ENCODE measurements around the gene LEAP2.
A peak's percentile ranks its signal among the peaks of the same experiment; 100 is the strongest.

The LEAP2 gene

GRCh38 chr5:132829742-132830435, 43.6 kb upstream of the LEAP2 start (continued):
- TF ChIP-seq ZNF280D (tag by site-specific recombination; IDR thresholded peaks at IDR 0.05) (no peak), ZNF521 (tag by site-specific recombination; IDR thresholded peaks at IDR 0.05) (no peak), ZIC2 (tag by site-specific recombination; IDR thresholded peaks at IDR 0.05) (peak; percentile 75), ZNF473 (tag by site-specific recombination; IDR thresholded peaks at IDR 0.05) (no peak), REPIN1 (tag by site-specific recombination; IDR thresholded peaks at IDR 0.05; ENCODE audit: low read depth) (no peak), ZNF133 (tag by site-specific recombination; IDR thresholded peaks at IDR 0.05) (no peak), BCL11A (tag by site-specific recombination; IDR thresholded peaks at IDR 0.05; ENCODE audit: low read depth) (no peak), ZFHX2 (tag by site-specific recombination; conservative IDR thresholded peaks at IDR 0.05) (no peak), ZNF785 (tag by site-specific recombination; IDR thresholded peaks at IDR 0.05) (no peak), SP7 (tag by site-specific recombination; IDR thresholded peaks at IDR 0.05) (peak; percentile 33; the same call in 1 of the 2 replicates), ZNF837 (tag by site-specific recombination; IDR thresholded peaks at IDR 0.05) (no peak), ZNF18 (tag by site-specific recombination; IDR thresholded peaks at IDR 0.05) (no peak), REST (tag by site-specific recombination; IDR thresholded peaks at IDR 0.05) (no peak), ZNF530 (tag by site-specific recombination; IDR thresholded peaks at IDR 0.05; ENCODE audit: low read depth) (no peak), KLF7 (tag by site-specific recombination; IDR thresholded peaks at IDR 0.05; ENCODE audit: borderline replicate concordance) (no peak; the same call in 1 of the 2 replicates), ZNF426 (tag by site-specific recombination; IDR thresholded peaks at IDR 0.05) (no peak), SP3 (tag by site-specific recombination; IDR thresholded peaks at IDR 0.05) (no peak), GLIS1 (tag by site-specific recombination; IDR thresholded peaks at IDR 0.05) (no peak; the same call in 1 of the 2 replicates), ZBTB26 (tag by site-specific recombination; optimal IDR thresholded peaks at IDR 0.05) (peak; percentile 82), ZNF19 (tag by site-specific recombination; IDR thresholded peaks at IDR 0.05; ENCODE audit: low read depth) (no peak), PBX3 (CRISPR knock-in tag; IDR thresholded peaks at IDR 0.05) (no peak), ZNF777 (tag by site-specific recombination; IDR thresholded peaks at IDR 0.05; ENCODE audit: borderline replicate concordance) (peak; percentile 85; the same call in 1 of the 2 replicates), ZNF704 (tag by site-specific recombination; IDR thresholded peaks at IDR 0.05) (no peak), ZSCAN16 (tag by site-specific recombination; IDR thresholded peaks at IDR 0.05) (no peak), ZNF341 (tag by site-specific recombination; IDR thresholded peaks at IDR 0.05; ENCODE audit: low read depth) (peak; percentile 26; the same call in 1 of the 2 replicates), KLF16 (tag by site-specific recombination; IDR thresholded peaks at IDR 0.05) (peak; percentile 80), ATF2 (tag by site-specific recombination; IDR thresholded peaks at IDR 0.05; ENCODE audit: low read depth) (no peak)
